GM06990 (cell line): ENCODE data around the gene PPP1CA.

Experiments
- DNase-seq: peaks from one replicate; pipeline ENCODE4 v3.0.0-alpha.2; 2011; ENCODE audit not compliant: insufficient read length; ENCODE audit errors: extremely low read depth
- H3K27me3 ChIP-seq: replicated peaks from 2 replicates; pipeline ENCODE4 v1.6.0; 2011; ENCODE audit warnings: low read length; ENCODE audit not compliant: control insufficient read depth, insufficient read depth
- H3K36me3 ChIP-seq: 2 replicates; pipeline ENCODE4 v1.5.1; 2011; ENCODE audit warnings: low read length; ENCODE audit not compliant: control insufficient read depth, insufficient read depth
- H3K4me3 ChIP-seq: replicated peaks from 2 replicates; pipeline ENCODE4 v1.5.1; 2011; ENCODE audit warnings: low read depth, mild to moderate bottlenecking, control low read depth, low read length
- CTCF ChIP-seq: IDR thresholded peaks from 2 replicates; pipeline ENCODE4 v1.5.1; 2011; ENCODE audit warnings: low read length, control low read depth, mild to moderate bottlenecking, inconsistent platforms; ENCODE audit not compliant: insufficient read depth, poor library complexity, severe bottlenecking

PPP1CA gene

GRCh38 chr11:67373648-67374570 lies 27.7 kb downstream of the PPP1CA start:
- DNase-seq, result peak; percentile 59
- Histone ChIP-seq H3K4me3 (peak overlapping the region; percentile 56), H3K36me3 (no peaks in the 10 kb centered on the region), H3K27me3 (peaks cover 3% of the 10 kb centered on the region; the same call in 1 of the 2 replicates)
- peak; percentile 62 for TF ChIP-seq CTCF

- no peak for TF ChIP-seq CTCF
- Histone ChIP-seq H3K36me3 (no peaks in the 10 kb centered on the region), H3K27me3 (peaks cover 3% of the 10 kb centered on the region; the same call in 1 of the 2 replicates), H3K4me3 (peak within 1 kb of the TSS; percentile 56)
- peak; percentile 56 for DNase-seq
These were observed 28.5 kb downstream of the PPP1CA start, which contains the start of gene CLCF1 for GRCh38 chr11:67372993-67373647. CLCF1 (minus strand) TSS chr11:67373598; CDS start chr11:67373539, 59 bp downstream.

- H3K4me3 ChIP-seq, result peak overlapping the region; percentile 56
- DNase-seq, result no peak
- H3K36me3 ChIP-seq, result no peaks in the 10 kb centered on the region
- TF ChIP-seq CTCF, result no peak
- peaks cover 3% of the 10 kb centered on the region; the same call in 1 of the 2 replicates for H3K27me3 ChIP-seq
These were observed 29.2 kb downstream of the PPP1CA start for GRCh38 chr11:67372321-67372992.

- H3K4me3 ChIP-seq, result peak overlapping the region; percentile 40
- peaks cover 3% of the 10 kb centered on the region; the same call in 1 of the 2 replicates for H3K27me3 ChIP-seq
- no peak for TF ChIP-seq CTCF
- DNase-seq, result no peak
- no peaks in the 10 kb centered on the region for H3K36me3 ChIP-seq
These were observed 29.7 kb downstream of the PPP1CA start for GRCh38 chr11:67371911-67372320.

DNA sequence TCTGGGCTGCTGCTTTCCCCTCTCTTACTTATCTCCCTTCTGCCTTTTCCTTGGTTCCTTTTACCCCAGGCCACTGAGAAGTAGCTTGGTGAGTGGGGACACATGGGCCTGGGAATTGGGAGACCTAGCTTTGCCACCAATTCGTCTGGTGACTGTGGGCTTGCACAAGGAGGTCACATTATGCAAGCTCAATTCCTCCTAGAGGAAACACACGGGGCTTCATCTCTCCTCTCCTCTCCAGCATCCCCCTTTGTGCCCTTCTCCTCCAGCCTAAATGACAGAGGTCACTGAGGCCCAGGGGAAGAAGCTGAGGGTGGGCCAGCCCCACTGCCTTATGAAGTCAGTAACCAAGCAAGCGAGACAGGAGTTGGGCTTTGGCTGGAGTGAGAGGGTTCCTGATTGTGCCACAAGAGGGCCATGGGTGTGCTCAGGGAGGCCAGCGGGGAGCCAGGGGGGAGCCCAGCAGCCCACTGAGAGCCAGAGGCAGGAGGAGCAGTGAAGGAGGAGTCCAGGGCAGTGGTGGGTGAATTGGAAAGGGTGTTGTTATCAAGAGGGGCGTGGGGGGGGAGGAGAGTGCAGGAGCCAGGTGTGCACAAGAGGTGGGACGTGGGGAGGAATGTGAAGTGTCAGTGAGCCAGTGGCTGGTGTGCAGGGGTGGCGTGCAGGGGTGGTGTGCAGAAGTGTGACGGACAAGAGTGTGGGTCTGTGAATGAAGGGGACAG lies 30.3 kb downstream of the PPP1CA start:
- peak; percentile 46 for TF ChIP-seq CTCF
- Histone ChIP-seq H3K27me3 (peaks cover 3% of the 10 kb centered on the region; the same call in 1 of the 2 replicates), H3K4me3 (no peak overlapping the region), H3K36me3 (no peaks in the 10 kb centered on the region)
- peak; percentile 34 for DNase-seq
